ENCODE data around the gene RBBP8. TPM values are rescaled to one million over a fixed set of nuclear protein-coding genes. Genes with fewer than 3 reads are reported as not detected.

Gene RBBP8
- total RNA-seq, 1 experiment from 2014 or later: 46.7 TPM

GRCh38 chr18:22939649-22940048 is 6.5 kb downstream of the RBBP8 start:
- BruUV-seq (replicated peaks): no TSS peak
- Histone ChIP-seq H3K9me3 (no peaks in the 10 kb centered on the region), H3K27me3 (replicated peaks; ENCODE audit: control insufficient read depth, insufficient read depth, low read length) (no peaks in the 10 kb centered on the region), H3K4me3 (ENCODE audit: low read depth, low read length) (no peak overlapping the region), H3K36me3 (ENCODE audit: control insufficient read depth, insufficient read depth, low read length) (no peaks in the 10 kb centered on the region), H3K4me1 (no peaks in the 10 kb centered on the region)
- CTCF ChIA-PET: interaction anchor here (0.7 kb wide), 1 partner anchor 33 kb away, joined by 3 read pairs; no protein-coding TSS in a partner anchor
- no peak overlapping the region for H3K4me3 Mint-ChIP-seq (ENCODE audit: unreplicated experiment)
- H3K36me3 Mint-ChIP-seq (ENCODE audit: insufficient read depth, unreplicated experiment): peaks cover 32% of the 10 kb centered on the region
- no peaks in the 10 kb centered on the region for H3K9me3 Mint-ChIP-seq (ENCODE audit: unreplicated experiment)
- TF ChIP-seq, protein P1, sequence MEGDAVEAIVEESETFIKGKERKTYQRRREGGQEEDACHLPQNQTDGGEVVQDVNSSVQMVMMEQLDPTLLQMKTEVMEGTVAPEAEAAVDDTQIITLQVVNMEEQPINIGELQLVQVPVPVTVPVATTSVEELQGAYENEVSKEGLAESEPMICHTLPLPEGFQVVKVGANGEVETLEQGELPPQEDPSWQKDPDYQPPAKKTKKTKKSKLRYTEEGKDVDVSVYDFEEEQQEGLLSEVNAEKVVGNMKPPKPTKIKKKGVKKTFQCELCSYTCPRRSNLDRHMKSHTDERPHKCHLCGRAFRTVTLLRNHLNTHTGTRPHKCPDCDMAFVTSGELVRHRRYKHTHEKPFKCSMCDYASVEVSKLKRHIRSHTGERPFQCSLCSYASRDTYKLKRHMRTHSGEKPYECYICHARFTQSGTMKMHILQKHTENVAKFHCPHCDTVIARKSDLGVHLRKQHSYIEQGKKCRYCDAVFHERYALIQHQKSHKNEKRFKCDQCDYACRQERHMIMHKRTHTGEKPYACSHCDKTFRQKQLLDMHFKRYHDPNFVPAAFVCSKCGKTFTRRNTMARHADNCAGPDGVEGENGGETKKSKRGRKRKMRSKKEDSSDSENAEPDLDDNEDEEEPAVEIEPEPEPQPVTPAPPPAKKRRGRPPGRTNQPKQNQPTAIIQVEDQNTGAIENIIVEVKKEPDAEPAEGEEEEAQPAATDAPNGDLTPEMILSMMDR (IDR thresholded peaks at IDR 0.05; ENCODE audit: insufficient read depth in 1 of 2, low read depth in 1 of 2, low read length in 1 of 2, severe bottlenecking in 1 of 2, unreplicated experiment in 1 of 2): no peak
- POLR2A ChIA-PET: no interaction called here
- H3K4me1 Mint-ChIP-seq (ENCODE audit: low read depth, unreplicated experiment): no peaks in the 10 kb centered on the region
- no peaks in the 10 kb centered on the region for H3K27me3 Mint-ChIP-seq (ENCODE audit: insufficient read depth, unreplicated experiment)
- no peak overlapping the region for H3K27ac Mint-ChIP-seq (ENCODE audit: unreplicated experiment)
- intact Hi-C loops (cut with micrococcal nuclease; ENCODE audit: unreplicated experiment): no loop called here
- DNase-seq: no peak

- H3K9me3 Mint-ChIP-seq (ENCODE audit: unreplicated experiment): no peaks in the 10 kb centered on the region
- Histone ChIP-seq H3K4me3 (ENCODE audit: low read depth, low read length) (no peak overlapping the region), H3K27me3 (replicated peaks; ENCODE audit: control insufficient read depth, insufficient read depth, low read length) (no peaks in the 10 kb centered on the region), H3K4me1 (no peaks in the 10 kb centered on the region), H3K9me3 (no peaks in the 10 kb centered on the region), H3K36me3 (ENCODE audit: control insufficient read depth, insufficient read depth, low read length) (no peaks in the 10 kb centered on the region)
- H3K27me3 Mint-ChIP-seq (ENCODE audit: insufficient read depth, unreplicated experiment): no peaks in the 10 kb centered on the region
- H3K36me3 Mint-ChIP-seq (ENCODE audit: insufficient read depth, unreplicated experiment): peaks cover 12% of the 10 kb centered on the region
- intact Hi-C loops (cut with micrococcal nuclease; ENCODE audit: unreplicated experiment): no loop called here
- H3K27ac Mint-ChIP-seq (ENCODE audit: unreplicated experiment): no peak overlapping the region
- TF ChIP-seq, protein P1 (IDR thresholded peaks at IDR 0.05; ENCODE audit: insufficient read depth in 1 of 2, low read depth in 1 of 2, low read length in 1 of 2, severe bottlenecking in 1 of 2, unreplicated experiment in 1 of 2): no peak
- DNase-seq: no peak
- no peak overlapping the region for H3K4me3 Mint-ChIP-seq (ENCODE audit: unreplicated experiment)
- no TSS peak for BruUV-seq (replicated peaks)
- CTCF ChIA-PET: no interaction called here
- POLR2A ChIA-PET: no interaction called here
- H3K4me1 Mint-ChIP-seq (ENCODE audit: low read depth, unreplicated experiment): no peaks in the 10 kb centered on the region
Observed at GRCh38 chr18:22943847-22944246, 10.7 kb downstream of the RBBP8 start.

- no peaks in the 10 kb centered on the region for H3K36me3 ChIP-seq (ENCODE audit: control insufficient read depth, insufficient read depth, low read length)
Observed at GRCh38 chr18:22946217-22946616, 13.1 kb downstream of the RBBP8 start.

More at GRCh38 chr18:22946217-22946616, 13.1 kb downstream of the RBBP8 start:
- Mint-ChIP-seq H3K4me1 (ENCODE audit: low read depth, unreplicated experiment) (no peaks in the 10 kb centered on the region), H3K36me3 (ENCODE audit: insufficient read depth, unreplicated experiment) (peaks cover 25% of the 10 kb centered on the region), H3K27me3 (ENCODE audit: insufficient read depth, unreplicated experiment) (no peaks in the 10 kb centered on the region), H3K27ac (ENCODE audit: unreplicated experiment) (no peak overlapping the region), H3K4me3 (ENCODE audit: unreplicated experiment) (no peak overlapping the region), H3K9me3 (ENCODE audit: unreplicated experiment) (no peaks in the 10 kb centered on the region)
- ChIA-PET CTCF (no interaction called here), POLR2A (no interaction called here)
- no peak for DNase-seq
- Histone ChIP-seq H3K9me3 (no peaks in the 10 kb centered on the region), H3K4me1 (no peaks in the 10 kb centered on the region), H3K4me3 (ENCODE audit: low read depth, low read length) (no peak overlapping the region), H3K27me3 (replicated peaks; ENCODE audit: control insufficient read depth, insufficient read depth, low read length) (no peaks in the 10 kb centered on the region)
- intact Hi-C loops (cut with micrococcal nuclease; ENCODE audit: unreplicated experiment): no loop called here
- TF ChIP-seq, protein P1 (IDR thresholded peaks at IDR 0.05; ENCODE audit: insufficient read depth in 1 of 2, low read depth in 1 of 2, low read length in 1 of 2, severe bottlenecking in 1 of 2, unreplicated experiment in 1 of 2): no peak
- no TSS peak for BruUV-seq (replicated peaks)

Data from Caco-2 (cell line).